HL-60 (cell line): Measurements from ENCODE around the gene SPON1.

ENCODE experiments used
- CTCF ChIP-seq: IDR thresholded peaks from one replicate; pipeline ENCODE4 v1.5.1; 2011; ENCODE audit warnings: low read length, control low read depth, inconsistent platforms; ENCODE audit not compliant: insufficient read depth
- POLR2AphosphoS5 ChIP-seq: IDR thresholded peaks from 2 replicates; pipeline ENCODE4 v1.6.1; 2012; ENCODE audit warnings: low read depth
- SPI1 ChIP-seq: IDR thresholded peaks from 2 replicates; pipeline ENCODE4 v1.6.1; 2012; ENCODE audit warnings: low read depth, mild to moderate bottlenecking, borderline replicate concordance
- TF ChIP-seq, protein P1 (sequence below): IDR thresholded peaks from 2 replicates; pipeline ENCODE4 v1.6.1; 2012; ENCODE audit warnings: low read depth; ENCODE audit not compliant: insufficient replicate concordance

DNA sequence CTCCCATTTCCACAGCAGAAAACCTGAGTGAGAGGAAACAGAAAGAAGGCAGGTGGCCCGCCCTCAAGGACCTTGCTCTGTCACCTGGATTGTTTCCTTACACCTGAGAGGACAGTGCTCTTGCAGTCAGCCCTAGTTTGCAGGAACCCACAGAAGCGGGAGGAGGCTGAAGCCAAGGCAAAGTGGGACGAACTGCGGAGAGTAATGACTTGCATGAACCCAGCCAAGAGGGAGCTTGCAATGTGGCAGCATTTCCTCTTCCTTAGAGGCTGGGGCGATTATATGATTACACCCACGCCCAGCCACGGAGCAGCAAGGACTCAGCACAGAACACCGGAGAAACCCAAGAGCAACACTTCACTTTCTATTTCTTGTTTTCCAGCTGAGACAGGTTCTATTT lies 102.6 kb downstream of the SPON1 start:
- TF ChIP-seq CTCF (no peak), POLR2AphosphoS5 (no peak), SPI1 (no peak)
- TF ChIP-seq, protein P1, sequence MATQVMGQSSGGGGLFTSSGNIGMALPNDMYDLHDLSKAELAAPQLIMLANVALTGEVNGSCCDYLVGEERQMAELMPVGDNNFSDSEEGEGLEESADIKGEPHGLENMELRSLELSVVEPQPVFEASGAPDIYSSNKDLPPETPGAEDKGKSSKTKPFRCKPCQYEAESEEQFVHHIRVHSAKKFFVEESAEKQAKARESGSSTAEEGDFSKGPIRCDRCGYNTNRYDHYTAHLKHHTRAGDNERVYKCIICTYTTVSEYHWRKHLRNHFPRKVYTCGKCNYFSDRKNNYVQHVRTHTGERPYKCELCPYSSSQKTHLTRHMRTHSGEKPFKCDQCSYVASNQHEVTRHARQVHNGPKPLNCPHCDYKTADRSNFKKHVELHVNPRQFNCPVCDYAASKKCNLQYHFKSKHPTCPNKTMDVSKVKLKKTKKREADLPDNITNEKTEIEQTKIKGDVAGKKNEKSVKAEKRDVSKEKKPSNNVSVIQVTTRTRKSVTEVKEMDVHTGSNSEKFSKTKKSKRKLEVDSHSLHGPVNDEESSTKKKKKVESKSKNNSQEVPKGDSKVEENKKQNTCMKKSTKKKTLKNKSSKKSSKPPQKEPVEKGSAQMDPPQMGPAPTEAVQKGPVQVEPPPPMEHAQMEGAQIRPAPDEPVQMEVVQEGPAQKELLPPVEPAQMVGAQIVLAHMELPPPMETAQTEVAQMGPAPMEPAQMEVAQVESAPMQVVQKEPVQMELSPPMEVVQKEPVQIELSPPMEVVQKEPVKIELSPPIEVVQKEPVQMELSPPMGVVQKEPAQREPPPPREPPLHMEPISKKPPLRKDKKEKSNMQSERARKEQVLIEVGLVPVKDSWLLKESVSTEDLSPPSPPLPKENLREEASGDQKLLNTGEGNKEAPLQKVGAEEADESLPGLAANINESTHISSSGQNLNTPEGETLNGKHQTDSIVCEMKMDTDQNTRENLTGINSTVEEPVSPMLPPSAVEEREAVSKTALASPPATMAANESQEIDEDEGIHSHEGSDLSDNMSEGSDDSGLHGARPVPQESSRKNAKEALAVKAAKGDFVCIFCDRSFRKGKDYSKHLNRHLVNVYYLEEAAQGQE = no peak
